SH-SY5Y (cell line): ENCODE data around the gene RELA.

Source experiments
- GATA2 ChIP-seq: IDR thresholded peaks from 2 replicates; pipeline ENCODE4 v1.6.1; 2011; ENCODE audit warnings: mild to moderate bottlenecking, low read depth, low read length
- GATA3 ChIP-seq: IDR thresholded peaks from 2 replicates; pipeline ENCODE4 v1.6.1; 2011; ENCODE audit warnings: low read depth, mild to moderate bottlenecking, low read length, moderate library complexity

GRCh38 chr11:65661599-65662246 lies 993 bp downstream of the RELA start:
- TF ChIP-seq GATA2 (no peak), GATA3 (no peak)
